Ureter (tissue), 1 donor: ENCODE data around the gene MRPS10. TPM values are rescaled to one million over a fixed set of nuclear protein-coding genes. Genes with fewer than 3 reads are reported as not detected.
"Not testable (repeated sequence)": the region's sequence is repeated elsewhere in the genome, so short reads cannot be mapped to it uniquely, and the experiment has no call there.

Source experiments
- DNase-seq: peaks from one replicate; pipeline ENCODE4 v3.0.0-alpha.2; 2020; ENCODE audit warnings: low spot score
- total RNA-seq: library from RNA; stranded (reverse); gene quantifications from one replicate; pipeline ENCODE4 v1.2.4, GENCODE V29; 2023
- donor health status: DM: yes; HTN: yes; CAD: no.

The MRPS10 gene
- total RNA-seq, 1 donor from 2014 or later = 39.0 TPM

GRCh38 chr6:42207559-42207958, 10.1 kb downstream of the MRPS10 start:
- DNase-seq = not testable (repeated sequence)

GRCh38 chr6:42204768-42205282, 12.8 kb downstream of the MRPS10 start:
- DNase-seq = no peak

DNA sequence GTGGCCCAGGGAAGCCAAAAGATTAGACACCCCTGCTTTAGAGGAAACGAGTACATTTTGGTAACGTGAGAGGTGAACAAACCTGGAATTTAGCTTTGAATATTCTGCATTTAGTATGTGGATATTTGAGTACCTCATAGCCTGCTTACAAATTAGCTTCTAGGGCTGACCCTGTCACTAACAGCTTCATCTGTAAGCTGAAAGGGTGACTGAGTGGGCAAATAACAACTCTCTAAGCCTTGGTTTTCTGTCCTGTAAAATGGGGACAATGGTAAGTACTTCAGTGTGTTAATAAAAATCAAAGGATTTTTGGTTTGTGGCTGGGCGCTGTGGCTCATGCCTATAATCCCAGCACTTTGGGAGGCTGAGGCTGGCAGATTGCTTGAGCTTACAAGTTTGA, 14.5 kb downstream of the MRPS10 start:
- no peak for DNase-seq

- DNase-seq = peak; percentile 25
Observed at GRCh38 chr6:42202131-42202915, 15.3 kb downstream of the MRPS10 start.

GRCh38 chr6:42201382-42201781, 16.3 kb downstream of the MRPS10 start:
- no peak for DNase-seq

GRCh38 chr6:42200035-42200434, 17.6 kb downstream of the MRPS10 start:
- DNase-seq = no peak

- no peak for DNase-seq
Observed at GRCh38 chr6:42199106-42199981, 18.3 kb downstream of the MRPS10 start.

DNA sequence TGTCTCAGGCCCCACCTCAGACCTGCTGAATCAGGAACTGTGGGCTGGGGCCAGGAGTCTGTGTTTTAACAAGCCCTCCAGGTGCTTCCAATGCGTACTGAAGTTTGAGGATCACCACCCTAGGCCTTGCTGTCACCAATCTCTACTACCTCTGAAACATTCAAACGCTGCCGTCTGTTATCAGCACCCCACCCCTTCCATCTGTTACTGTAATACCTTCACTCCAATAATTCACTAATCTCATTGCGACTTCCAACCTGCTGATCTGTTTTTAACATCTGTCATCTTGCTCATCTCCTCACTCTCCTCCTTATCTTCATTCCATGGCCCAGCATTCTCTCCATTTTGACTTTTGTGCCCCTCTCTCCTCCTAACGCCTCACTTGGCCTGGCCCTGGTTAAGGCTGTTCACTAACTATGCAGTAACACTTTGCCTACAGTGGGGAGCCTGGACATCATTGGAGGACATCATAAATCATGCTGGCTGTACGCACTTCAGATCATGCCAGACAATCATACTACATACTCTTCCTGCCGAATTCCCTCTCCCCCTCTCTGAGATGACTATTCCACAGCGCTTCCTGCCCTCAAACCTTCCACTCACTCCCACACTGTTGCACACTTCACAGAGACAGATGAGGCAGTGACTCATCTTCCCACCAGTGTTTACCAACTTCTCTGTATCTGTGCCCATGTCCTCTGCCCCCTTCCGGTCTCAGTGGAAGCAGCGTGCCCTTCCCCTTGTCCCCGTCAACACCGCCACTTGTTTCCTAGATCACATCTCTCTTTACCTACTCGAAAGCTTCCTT, 19.9 kb downstream of the MRPS10 start:
- DNase-seq = no peak

DNA sequence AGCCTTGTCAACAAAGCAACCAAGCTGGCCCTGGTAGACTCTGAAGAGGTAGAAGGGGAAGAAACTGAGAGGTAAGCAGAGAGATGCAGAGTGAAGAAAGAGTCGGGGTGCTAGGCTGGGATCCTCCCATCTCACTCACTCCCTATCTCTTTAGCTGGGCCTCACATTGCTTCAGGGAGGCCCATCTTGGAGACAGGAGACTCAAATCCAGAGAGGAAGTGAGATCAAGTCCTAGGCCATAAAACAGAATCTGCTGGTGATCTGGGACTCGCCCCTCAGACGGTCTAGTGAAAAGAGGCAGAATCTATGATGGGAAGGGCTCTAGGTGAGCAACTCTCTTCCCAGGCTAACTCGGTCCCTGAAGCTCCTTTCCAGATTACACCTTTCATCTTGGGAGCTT, 22.2 kb downstream of the MRPS10 start:
- no peak for DNase-seq

GRCh38 chr6:42194056-42194455, 23.6 kb downstream of the MRPS10 start:
- no peak for DNase-seq

GRCh38 chr6:42193491-42193894, 24.2 kb downstream of the MRPS10 start:
- DNase-seq = no peak

DNA sequence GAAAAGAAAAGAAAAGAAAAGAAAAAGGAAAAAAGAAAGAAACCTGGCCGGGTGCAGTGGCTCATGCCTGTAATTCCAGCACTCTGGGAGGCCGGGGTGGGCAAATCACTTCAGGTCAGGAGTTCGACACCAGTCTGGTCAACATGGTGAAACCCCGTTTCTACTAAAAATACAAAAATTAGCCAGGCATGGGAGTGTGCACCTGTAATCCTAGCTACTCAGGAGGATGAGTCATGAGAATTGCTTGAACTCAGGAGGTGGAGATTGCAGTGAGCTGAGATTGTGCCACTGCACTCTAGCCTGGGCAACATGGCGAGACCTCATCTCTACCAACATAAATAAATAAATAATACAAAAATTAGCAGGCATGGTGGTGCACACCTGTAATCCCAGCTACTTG, 25.3 kb downstream of the MRPS10 start:
- DNase-seq = not testable (repeated sequence)

- DNase-seq = no peak
Observed at GRCh38 chr6:42190554-42191183, 27.0 kb downstream of the MRPS10 start.

DNA sequence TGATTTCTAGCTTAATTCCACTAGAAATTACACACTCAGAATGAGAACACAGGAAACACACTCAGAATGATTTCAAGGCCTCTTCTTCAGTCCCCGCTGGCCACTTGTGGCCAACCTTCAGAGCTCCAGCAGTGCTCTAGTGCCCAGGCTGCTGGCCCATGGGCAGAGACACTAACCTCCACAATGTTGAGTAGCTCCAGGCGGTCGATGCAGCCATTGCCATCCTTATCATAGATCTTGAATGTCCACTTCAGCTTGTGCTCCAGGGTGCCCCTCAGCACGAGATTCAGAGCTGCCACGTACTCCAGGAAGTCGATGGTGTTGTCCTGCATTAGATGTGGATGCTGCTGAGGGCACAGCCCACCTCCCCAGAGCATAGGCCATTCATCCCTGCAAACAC, 29.3 kb downstream of the MRPS10 start:
- no peak for DNase-seq

DNA sequence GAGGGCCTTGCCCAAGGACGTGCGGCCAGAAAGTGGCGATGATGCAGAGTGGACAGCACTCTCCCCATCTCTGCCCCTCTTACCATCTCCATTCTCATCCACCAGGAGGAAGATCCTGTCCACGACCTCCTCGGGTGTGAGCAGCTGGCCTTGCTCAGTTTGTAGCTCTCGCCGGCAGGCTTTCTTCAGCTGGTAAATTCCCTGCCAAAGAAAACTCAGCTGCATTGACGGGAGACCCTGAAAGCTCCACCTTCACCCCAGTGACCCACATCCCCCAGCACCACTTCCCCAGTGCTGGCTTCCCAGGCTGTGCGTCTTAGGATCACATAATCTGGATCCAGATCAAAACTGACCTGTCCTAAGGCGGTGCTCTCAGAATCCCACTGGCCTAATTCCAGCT, 32.1 kb downstream of the MRPS10 start:
- DNase-seq = no peak

DNA sequence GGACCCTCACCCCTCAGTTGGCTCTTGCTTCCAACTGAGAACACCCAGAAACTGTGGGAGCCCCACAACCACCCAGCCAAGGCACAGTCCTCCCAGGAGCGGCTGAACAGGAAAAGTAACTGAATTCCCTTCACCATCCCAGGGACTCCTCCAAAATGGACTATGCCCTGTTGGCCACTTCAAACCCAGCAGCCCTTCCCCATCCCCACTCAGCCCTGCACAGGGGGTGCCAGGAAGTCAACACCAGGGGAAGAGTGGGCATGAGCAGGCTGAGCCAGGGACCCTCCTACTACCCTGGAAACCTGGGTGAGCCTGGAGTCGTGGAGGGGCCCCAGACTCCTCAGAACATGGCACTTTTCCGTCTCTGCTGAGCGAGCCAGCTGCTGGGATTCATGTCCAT, 33.2 kb downstream of the MRPS10 start:
- DNase-seq = no peak

DNA sequence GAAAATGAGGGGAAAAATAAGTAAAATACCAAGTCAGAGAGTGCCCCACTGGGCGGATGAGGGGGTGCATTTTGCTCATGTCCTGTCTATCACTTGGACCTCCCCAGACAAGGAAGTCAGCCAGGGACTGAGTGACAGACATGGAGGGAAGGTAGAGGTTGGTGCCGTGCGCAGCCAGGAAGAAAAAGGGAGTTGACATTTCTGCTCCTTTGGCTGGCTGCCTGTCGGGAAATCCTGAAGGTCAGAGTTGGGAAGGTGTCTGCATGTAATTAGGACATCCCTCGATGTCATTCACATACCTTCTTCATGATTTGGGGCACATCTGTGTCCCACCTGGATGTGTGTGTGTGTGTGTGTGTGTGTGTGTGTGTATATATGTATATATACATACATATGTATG, 35.6 kb downstream of the MRPS10 start:
- no peak for DNase-seq

- DNase-seq = no peak
Observed at GRCh38 chr6:42179945-42180313, 37.7 kb downstream of the MRPS10 start.

GRCh38 chr6:42179261-42179944, 38.3 kb downstream of the MRPS10 start:
- DNase-seq = no peak

DNA sequence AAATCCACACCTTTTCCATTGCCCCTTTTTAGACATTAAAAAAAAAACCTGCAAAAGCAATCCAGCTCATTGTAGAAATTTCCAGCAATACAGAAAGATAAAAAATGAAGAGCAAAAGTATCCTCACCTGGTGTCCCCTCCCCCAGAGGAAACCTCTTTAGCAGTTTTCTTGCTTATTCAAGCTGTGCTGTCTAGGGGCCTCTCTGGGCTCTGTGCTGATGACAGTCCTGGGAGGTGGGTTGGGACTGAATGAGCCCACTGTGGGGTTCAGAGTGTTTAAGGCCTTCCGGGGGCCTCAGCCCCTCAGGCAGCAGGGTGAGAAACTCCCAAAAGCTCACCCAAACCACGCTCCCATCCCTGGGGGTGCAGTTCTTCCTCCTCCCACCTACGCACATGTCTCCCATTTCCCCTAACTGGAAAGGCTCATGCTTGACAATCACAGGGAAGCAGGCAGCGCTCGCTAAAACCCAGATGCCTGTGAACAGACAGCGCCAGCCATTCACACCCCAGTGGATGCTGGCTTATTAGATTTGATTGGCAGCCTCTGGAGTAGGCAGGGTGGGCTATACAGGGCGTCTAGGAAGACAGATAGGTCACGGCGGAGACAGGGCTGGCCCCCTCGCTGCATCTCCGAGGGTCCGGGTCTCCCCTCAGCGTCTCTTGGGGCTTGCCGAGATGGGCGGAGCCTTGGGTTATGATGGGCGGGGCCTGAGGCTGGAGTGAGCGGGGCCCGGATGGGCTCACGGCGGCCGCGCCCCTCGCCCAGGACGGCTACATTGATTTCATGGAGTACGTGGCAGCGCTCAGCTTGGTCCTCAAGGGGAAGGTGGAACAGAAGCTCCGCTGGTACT, 39.9 kb downstream of the MRPS10 start:
- DNase-seq = no peak
